GM19452 (cell line): Measurements from ENCODE around the gene C11orf21.

Experiments
- ATAC-seq: cut with Tn5 transposase; IDR thresholded peaks from one replicate; pipeline ENCODE4 v1.9.1; 2021; ENCODE audit not compliant: unreplicated experiment

C11orf21 gene

DNA sequence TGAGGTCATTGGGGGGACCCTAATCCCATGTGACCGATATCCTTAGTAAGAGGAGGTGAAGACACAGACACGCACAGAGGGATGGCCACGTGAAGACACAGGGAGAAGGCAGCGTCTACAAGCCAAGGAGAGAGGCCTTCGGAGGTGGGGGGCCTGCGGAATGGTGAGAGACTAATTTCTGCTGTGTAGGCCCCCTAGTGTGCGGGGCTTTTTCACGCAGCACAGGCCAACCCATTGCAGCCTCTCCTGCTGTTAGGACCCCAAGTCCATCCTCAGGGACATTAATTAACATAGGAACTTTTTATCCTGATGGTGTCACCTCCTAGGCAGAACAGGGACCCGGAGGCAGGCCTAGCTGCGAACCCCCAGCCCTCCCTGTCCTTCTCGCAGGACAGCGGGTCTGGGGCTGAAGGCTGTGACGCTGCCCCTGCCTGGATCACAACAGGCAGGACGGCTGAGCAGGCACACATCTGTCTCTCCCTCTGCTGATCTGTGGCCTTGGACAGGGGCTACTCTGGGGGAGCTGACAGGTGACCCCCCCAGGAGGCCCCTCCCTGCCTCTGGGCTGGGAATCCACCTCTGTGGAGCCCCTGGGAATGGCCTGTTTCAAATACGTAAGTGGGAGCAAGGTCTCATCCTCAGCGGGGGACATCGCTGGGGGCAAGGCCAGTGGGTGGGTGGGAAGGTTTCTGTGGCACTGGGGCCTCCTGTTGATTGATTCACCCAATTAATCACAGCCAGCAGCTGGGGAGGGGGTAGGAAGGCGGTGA lies 39.2 kb downstream of the C11orf21 start:
- ATAC-seq = no peak

DNA sequence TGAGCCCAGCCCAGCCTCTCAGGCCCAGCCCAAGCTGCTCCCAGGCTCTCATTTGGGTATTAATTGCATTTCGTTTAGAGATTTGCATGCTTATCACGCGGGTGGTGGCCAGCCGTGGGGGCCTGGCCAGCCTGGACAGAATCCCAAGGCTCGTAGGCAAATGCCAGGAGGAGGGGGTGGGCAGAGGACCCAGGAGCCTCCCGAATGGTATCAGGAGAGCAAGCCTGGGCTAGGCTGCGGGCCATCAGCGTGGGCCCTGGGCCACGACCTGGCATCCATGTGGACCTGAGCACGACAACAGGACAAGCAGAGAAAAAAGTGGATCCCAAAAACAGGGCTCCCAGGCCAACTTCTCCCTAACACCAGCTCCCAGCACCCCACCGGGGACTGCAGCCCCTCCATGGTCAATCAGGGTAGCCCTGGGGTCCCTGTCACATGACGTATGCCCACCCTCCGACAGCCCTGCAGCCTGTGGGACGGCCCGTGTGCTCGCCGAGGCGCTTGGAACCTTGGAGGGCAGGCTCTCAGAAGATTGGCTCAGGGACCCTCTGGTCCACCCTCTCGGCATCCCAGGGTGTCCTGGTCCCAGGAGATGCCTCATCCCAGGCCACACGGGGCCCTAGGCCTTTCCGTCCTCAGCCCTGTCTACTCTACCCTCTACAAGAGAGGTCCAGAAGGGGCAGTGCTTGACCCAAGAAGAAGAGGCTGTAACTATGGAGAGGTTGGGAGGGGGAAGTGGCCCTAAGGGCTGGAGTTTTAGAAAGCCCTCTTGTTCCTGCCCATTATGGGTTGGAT lies 40.1 kb downstream of the C11orf21 start:
- no peak for ATAC-seq

DNA sequence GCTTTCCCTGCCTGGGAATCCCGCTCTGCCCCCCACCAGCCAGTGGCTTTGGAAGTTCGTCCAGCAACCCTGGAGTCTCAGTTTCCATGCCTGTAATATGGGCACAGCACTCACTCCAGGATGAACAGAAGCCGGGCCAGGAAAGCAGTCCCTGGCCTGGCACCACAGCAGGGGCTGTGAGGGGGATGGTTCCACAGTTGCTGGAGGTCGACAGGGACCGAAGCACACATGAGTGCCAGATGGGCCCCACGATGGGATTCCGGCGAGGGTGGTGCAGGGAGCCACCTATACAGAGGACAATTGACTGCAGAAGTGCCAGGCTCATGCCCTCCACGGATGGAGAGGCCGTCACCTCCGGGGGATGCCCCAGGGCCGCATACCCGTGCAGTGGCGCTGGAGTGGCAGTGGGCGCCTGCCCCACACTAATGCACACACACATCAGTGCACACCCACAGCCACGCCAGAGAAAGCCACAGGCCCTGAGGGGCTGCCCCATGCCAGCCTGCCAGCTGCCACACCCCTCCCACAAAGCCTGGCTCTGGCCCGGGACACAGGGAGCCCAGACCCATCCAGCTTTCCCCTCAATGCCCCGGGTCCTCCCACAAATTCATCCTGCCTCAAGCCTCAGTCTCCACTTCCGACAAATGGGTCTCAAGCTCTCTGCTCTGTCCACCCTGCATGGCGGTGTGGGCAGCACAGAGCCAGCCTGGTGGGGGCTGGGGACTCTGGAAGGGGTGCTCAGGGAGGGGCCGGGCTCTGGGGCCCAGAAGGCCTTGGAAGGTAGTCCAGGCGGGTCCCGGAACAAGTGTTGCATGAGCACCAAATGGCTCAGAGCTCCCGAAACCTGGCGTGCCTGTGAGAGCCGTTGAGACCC lies 41.0 kb downstream of the C11orf21 start:
- ATAC-seq = no peak

DNA sequence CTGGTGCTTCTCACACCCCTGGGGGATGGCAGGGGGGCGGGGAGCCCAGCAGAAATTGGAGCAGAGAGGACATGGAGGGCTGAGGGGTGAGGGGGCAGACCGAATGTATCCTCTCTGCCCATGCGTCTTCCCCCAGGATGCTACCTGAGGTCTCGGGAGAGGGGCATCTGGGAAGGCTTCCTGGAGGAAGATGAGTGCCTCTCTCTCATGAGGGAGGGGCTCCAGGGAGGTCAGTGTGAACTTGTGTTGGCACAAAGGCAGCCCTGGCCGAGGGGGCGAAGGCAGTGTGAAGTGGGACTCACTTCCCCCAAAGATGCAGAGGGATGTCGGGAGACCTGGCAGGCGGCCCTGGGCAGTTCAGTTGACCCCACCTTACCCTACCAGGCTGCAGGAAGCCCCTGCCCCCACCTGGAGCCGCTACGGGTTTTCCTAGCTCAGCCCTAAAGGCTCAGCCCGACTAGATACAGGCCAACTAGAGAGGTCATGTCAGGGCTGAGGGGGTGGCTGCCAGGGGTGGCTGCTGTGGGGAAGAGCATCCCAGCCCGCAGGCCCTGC lies 41.7 kb downstream of the C11orf21 start:
- no peak for ATAC-seq

DNA sequence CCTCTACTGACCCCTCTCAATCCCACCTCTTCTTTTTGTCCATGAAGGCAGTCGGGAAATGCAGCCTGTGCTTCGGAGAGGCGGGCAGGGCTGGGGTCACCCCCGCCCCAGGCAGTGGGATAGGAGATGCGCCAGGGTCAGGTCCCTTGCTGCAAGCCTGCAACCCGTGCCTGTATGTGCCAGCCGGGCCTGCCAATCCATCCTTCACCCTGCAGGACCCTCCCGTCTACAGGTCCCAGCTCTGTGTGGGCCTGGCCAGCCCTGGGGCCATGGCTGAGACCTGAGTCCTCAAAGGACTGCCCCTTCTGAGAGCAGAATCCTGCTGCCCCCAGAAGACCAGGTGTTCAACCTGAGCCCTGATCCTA lies 42.3 kb downstream of the C11orf21 start:
- no peak for ATAC-seq

DNA sequence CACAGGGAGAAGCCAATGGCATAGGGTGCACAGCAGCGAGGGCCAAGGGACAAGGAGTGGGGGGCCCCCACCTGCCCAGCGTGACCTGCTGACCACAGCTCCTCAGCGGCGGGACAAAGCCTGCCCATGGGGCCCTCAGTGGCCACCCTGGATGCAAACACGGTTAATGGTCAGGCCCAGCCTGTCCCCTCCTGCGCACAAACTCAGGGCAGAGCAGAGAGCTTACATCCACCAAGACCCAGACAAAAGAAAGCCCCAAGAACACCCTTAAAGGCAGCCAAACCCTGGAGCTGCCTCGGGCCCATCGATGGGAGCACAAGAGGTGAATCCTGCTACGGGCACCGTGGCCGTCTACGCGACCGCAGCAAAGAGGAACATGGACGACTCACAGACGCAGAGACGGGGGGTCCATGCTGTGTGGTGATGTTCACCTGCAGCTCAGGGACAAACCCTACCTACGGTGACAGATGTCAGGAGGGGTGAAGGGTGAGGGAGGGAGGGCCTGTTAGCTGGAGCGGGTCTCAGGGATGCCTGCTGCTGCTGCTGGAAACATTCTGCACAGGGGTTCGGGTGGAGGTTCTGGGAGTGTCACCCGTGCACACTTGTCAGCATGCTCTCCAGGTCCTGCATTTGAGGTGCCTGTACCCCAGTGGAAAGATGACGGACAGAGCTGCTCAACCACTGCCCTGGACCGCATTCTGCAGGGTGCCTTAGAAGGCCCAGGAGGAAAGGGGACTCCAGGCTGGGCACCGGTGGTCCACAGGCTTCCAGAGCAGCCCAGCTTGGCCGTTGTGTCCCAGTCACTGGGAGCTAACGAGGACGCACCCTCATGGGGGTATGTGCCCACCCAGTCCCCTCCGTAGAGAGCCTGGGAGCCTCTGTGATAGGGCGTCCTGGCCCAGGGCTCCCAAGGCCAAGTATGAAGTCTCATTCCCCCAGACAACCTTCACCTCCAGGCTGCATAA lies 42.9 kb downstream of the C11orf21 start:
- no peak for ATAC-seq

DNA sequence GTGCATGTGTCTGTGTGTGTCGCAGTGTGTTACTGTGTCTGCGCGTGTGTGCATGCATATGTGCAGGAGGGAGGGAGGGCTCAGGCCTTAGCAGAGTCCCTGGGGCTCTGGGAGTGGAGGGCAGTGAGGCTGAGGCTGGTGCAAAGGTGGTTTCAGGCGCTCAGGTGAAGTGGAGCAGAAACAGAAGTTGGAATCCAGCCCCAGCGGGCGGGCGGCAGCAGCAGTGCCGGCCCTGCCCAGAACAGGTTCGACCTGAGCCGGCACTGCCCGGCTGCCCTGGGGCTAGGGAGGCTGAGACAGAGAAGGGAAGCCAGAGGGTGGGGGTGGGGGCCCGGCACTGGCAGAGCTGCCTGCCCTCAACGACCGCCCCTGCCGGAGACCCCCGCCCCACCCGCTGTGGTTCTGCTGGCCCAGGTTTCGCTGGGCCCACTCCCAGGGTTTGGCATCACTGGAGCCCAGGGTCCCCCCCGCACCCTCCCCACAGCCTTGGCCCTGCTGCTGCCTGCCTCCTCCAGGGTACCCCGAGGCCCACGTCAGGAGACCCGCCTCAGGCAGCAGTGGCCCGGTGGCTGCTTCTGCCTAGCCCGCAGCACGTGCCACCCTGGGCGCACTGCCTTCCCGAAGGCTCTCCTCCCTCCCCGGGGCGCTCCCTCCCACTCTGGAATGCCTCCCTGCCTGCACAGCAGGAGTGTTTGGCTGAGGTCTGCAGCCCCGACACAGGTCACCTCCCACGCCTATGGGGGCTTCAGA lies 44.6 kb downstream of the C11orf21 start:
- no peak for ATAC-seq

DNA sequence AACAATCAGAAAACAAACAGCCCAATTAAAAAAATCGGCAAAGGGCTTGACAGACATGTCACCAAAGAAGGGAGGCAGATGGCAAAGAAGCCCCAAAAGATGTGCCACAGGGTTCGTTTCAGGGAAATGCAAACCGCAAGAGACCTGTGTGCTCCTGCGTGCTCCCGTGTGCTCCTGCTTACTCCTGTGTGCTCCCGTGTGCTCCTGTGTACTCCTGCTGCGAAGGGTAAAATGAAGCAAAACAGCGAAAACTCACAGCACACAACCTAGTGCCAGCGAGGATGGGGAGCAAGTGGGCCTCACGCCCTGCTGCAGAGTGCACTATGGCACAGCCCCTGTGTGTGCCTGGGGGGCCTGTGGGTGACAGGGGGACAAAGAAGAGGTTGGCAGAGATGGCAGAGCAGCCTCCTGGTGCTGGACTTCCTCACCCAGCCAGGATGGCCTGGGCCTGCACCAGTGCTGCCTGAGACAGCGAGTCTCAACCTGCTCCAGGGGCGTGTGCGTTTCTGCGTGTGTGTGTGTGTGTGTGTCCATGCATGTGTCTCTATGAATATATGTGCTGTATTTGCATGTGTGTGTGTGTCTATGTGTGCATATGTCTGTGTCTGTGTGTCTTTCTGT lies 45.3 kb downstream of the C11orf21 start:
- no peak for ATAC-seq

DNA sequence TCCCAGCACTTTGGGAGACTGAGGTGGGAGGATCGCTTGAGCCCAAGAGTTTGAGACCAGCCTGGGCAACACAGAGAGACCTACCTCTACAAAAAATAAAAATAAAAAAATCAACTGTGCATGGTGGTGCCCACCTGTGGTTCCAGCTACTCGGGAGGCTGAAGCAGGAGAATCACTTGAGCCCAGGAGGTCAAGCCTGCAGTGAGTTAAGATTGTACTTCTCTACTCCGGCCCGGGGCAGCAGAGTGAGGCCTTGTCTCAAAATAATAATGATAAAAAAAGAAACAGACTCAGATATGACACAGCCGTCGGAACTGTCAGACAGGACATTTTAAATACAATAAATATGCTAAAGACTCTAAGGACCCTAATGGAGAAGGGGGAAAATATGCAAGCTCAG lies 49.7 kb downstream of the C11orf21 start:
- ATAC-seq = no peak

DNA sequence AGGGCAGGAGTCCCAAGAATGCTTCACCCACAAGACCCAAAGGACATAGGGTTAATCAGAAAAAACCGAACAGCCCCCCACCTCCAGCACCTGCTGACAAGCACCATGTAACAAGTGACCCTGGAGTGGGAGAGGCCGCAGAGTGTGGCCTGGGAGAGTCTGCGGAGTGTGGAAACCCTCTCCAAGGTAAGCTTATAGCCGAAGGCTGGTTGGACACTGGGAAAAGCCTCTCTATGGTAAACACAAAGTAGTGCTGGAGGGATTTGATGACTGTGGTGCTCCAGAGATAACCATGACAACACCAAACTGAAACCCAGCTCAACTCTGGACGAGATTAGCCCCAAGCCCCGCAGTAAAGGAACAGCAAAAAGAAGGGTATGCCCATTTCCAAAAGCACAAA lies 50.6 kb downstream of the C11orf21 start:
- no peak for ATAC-seq

DNA sequence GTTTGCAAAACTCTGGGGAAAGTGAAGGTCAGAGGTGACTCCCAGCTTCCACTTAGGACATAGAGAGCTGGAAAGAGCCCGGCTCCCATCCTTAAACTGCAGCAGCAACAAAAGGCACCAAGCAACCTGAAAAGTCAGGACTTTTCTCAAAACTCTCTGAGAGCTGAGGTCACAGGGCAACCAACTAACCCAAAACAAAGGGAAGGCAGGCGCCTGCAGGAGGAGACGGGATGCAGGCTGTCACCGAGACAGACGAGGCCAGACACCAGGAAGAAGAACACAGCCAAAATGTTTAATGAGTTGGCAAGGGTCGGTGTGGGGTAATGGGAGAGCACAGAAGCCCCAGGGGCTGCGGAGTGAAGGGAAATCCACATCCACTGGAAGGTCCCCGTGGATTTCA lies 51.2 kb downstream of the C11orf21 start:
- ATAC-seq = no peak

DNA sequence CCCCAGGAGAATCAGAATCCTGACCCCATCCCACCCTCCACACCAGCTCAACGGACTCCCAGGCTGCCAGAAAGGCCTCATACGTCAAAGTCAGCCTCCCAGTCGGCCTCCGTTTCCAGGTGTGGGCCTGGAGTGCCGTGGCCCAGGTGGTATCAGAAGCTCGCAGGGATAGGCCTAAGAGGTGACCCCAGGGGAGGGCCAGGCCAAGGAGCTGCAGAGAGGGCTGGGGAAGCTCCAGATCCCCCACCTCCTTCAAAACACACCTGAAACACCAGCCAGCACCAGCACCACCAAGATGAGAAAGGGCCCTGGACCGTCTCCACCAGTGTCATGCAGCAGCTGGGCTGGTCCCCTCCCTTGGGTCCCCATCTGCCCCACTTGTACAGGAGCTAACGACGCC lies 51.7 kb downstream of the C11orf21 start:
- ATAC-seq = no peak

DNA sequence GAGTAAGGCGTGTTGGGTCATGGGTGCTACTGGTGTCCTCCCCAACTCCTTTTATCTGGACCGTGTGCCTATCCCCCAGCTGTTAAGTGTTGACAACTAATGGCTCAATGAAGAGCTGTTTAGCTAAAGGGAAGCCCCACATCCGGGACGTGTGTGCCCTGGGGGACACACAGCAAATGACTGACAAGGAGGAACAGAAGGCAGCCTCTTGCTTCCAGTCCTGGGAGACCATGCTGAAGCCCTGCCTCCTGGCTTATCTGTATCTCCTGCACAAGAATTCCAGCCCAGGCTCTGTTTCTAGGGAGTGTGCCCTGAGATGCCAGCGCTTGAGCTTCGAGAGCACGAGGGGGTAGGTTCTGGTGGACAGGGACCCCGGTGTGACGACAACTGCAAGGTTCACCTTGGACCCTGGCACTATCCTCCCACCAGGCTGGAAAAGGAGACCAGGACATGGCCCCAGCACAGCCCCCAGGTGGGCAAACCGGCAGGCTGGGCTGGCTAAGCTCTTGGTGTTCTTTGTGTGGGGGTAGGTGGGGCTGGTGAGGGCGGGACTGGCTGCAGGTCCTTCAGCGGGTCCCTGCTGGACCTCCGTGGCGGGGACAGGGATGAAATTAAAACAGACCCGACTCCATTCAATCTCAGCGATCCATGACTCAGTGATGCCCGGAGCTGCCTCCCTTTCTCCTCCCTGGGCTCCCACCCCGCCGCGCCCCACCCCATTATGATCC lies 52.4 kb downstream of the C11orf21 start:
- no peak for ATAC-seq

DNA sequence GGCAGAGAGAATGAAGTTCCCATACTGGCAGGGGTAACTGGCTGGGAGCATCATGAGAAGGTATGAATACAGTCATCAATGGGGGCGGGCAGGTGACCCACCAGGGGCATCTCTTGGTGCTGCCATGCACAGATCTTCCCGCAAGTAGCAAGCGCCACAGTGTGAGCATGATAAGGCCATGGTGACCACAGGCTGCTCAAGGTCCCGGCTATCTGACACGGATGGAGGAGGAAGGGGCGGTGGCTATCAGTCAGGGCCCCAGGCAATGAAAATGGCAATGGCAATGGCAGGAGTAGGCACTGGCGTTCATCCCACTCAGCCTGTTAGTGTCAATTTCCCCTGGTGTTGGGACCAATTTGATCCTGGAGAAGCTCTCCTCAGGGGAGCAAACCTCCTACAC lies 53.0 kb downstream of the C11orf21 start:
- ATAC-seq = no peak

DNA sequence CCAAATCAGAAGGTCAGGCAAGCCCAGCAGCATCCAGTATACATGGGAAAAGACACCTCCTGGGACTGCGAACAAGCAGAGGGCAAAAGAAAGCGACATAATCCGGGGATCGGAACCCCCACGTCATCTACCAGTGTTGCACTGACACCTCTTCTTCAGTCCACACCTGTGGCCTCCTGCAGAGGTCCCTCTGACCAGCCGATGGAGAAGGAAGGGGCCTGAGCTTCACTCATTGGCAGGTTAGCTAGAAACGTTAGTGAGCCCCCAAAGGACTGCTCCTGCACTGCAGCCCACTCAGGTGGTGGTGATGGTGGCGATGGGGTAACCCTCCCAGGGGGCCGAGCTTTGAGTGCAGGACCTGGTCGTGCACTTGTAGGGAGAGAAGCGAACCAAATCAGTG lies 53.5 kb downstream of the C11orf21 start:
- ATAC-seq = no peak

DNA sequence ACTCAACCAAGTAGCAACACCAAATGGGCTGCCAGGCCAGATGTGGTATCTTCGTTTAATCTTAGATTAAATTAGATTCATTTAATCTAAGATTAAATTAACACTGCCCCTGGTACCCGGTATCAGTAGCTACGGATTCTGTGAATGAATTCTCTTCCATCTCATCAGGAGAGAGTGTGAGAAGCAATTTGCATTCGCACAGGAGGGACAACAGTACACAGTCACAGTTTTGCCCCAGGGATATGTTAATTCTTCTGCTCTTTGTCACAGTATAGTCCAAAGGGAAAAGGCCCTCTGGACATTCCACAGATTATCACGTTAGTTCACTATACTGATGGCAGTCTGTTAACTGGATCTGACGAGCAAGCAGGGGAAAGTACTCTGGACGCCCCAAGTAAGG lies 54.2 kb downstream of the C11orf21 start:
- ATAC-seq = no peak
